GM12801 (cell line): Measurements from ENCODE around the gene CA10.

ENCODE experiments used
- TF ChIP-seq, protein P1 (sequence below): IDR thresholded peaks from one replicate; pipeline ENCODE4 v1.5.1; 2011; ENCODE audit warnings: control low read depth; ENCODE audit not compliant: insufficient read length; ENCODE audit errors: extremely low read depth

The CA10 gene

DNA sequence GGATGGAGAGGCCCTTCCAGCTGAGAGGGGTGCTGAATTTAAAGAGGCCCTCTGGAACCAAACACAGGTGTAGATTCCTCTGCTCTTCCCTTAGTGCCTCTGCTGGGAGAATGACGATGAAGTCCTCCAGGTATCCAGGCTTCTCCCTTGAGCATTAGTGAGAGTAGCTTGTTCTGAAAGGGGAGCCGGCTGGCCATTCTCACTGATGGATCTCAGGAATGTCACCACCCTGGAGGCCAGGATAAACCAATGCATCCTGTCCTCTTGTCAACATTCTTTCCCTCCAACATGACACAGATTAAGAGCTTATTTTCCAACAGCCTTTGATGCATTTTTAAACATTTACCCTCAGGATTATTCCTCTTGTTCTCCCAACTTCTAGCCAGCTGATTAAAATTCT is 325.5 kb downstream of the CA10 start:
- TF ChIP-seq, protein P1, sequence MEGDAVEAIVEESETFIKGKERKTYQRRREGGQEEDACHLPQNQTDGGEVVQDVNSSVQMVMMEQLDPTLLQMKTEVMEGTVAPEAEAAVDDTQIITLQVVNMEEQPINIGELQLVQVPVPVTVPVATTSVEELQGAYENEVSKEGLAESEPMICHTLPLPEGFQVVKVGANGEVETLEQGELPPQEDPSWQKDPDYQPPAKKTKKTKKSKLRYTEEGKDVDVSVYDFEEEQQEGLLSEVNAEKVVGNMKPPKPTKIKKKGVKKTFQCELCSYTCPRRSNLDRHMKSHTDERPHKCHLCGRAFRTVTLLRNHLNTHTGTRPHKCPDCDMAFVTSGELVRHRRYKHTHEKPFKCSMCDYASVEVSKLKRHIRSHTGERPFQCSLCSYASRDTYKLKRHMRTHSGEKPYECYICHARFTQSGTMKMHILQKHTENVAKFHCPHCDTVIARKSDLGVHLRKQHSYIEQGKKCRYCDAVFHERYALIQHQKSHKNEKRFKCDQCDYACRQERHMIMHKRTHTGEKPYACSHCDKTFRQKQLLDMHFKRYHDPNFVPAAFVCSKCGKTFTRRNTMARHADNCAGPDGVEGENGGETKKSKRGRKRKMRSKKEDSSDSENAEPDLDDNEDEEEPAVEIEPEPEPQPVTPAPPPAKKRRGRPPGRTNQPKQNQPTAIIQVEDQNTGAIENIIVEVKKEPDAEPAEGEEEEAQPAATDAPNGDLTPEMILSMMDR, result no peak

DNA sequence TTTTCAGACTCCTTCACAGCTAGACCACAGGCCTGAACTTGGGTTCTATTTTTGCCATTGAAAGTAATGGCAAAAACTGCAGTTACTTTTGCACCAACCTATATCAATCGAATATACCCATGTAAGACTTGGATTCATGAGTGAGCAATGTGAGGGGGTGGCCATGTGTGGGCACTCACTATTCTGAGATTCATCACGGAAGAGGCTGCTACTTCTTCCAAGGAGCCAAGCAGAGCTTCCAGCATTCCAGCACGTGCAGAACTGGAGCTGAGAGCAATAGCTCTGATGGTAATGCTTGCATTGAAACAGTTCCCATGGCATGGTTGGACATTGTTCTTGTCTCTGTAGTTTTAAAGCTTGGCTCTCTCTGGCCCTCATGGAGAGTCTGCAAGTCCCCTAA is 327.6 kb downstream of the CA10 start:
- TF ChIP-seq, protein P1, result no peak

DNA sequence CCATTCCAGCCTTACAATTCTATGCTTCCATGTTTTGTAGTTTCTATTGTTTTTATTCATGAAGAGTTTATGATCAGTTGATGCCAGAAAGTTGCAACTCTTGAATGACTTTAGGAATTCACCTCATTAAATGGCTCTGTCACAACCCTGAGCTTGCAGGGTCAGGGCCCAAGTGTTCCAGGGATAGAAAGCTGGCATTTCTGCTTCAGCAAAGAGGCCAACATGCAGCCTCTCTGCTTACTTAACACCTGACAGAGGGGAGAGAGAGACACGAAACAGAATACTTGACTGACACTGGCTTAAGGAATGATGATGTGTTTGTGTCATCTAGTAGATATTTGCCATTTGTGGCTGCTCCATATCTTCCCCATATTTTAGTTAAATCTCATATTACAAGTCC is 328.1 kb downstream of the CA10 start:
- TF ChIP-seq, protein P1, result no peak

DNA sequence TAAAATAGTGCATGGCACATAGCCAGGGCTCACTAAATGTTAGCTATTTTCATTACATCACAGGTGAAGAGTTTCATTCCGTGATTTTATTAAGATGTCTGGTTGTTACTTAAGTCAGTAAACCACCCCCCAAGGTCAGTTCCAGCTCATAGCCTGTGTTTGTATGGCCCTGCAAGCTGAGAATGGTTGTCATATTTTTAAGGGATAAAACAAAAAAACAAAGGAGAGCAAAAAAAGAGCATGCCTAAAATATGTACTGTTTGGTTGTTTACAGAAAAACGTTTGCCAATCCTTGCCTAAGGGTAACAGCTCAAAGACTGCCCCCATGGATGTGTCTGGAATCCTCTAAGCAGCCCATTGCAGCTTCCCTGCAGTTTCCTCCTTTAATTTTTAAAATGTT is 329.6 kb downstream of the CA10 start:
- TF ChIP-seq, protein P1, result no peak

DNA sequence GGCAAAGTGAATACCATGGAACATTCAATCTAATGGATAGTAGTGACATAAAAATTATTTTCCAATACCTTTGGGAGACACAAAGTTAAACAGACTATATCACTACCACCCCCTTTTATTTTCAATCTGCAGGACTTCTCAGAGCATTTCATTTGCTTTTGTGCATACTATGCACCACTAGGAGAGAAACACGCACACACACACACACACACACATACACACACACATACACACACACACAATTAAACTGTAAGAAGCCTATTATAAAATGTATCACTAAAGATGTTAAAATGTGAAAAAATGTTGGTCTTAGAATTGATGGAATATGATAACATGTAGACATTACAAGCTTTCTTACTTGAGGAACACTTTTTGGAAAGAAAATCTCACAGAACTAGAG is 331.4 kb downstream of the CA10 start:
- TF ChIP-seq, protein P1, result no peak

DNA sequence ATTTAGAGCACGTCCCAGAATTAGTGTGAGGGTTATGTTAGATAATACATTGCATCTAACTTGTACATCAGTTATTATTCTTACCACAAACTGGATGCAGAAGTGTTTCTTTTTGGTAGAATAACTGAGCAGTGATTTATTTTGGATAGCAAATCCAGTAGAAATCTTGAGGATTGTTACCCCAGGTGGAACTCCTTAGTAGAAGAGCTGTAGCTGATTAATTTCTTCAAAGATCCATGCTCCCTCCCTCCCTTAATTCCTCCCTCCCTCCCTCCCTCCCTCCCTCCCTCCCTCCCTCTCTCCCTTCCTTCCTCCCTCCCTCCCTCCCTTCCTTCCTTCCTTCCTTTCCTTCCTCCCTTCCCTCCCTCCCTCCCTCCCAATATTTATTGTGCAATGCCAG is 337.7 kb downstream of the CA10 start:
- TF ChIP-seq, protein P1, result no peak

DNA sequence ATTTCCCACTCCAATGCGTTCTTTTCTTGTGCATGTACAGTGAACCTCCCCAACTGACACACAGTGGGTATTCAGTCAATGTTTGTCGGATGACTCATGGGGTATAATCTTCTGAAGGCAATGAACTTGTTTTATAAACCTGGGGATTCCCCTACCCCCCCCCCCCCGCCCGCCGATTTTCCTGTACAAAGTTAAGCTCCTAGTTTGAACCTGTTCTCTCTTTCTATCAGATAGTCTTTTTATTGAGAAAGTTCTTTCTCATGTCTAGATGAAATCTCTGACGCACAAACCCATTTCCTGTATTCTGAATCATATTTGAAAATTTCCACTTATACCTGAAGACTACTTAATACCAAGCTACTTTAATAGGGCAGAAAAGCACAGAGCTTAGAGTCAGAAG is 338.3 kb downstream of the CA10 start:
- TF ChIP-seq, protein P1, result no peak
